KOPT-K1 (cell line): ENCODE data around the gene KISS1.

Experiments
- H3K27ac ChIP-seq: fragments of 200-600 bp; sonication (generic); 2 replicates; pipeline ENCODE4 v1.5.1; 2016; ENCODE audit warnings: antibody characterized with exemption, mild to moderate bottlenecking, low read depth, low read length; ENCODE audit not compliant: poor library complexity, severe bottlenecking
- H3K36me3 ChIP-seq: fragments of 200-600 bp; sonication (generic); 2 replicates; pipeline ENCODE4 v1.5.1; 2017; ENCODE audit warnings: antibody characterized with exemption, mild to moderate bottlenecking, low read length, moderate library complexity; ENCODE audit not compliant: insufficient read depth
- H3K9me3 ChIP-seq: fragments of 200-600 bp; sonication (generic); 2 replicates; pipeline ENCODE4 v1.5.1; 2017; ENCODE audit warnings: antibody characterized with exemption, low read length, mild to moderate bottlenecking; ENCODE audit not compliant: insufficient read depth, poor library complexity, severe bottlenecking

The KISS1 gene

GRCh38 chr1:204188959-204189639, 7.2 kb downstream of the KISS1 start:
- Histone ChIP-seq H3K36me3 (no peaks in the 10 kb centered on the region), H3K27ac (no peak overlapping the region)

GRCh38 chr1:204186597-204186996, 9.7 kb downstream of the KISS1 start:
- Histone ChIP-seq H3K36me3 (no peaks in the 10 kb centered on the region), H3K9me3 (no peaks in the 10 kb centered on the region), H3K27ac (no peak overlapping the region)

More at GRCh38 chr1:204188959-204189639, 7.2 kb downstream of the KISS1 start:
- no peaks in the 10 kb centered on the region for H3K9me3 ChIP-seq

- Histone ChIP-seq H3K9me3 (no peaks in the 10 kb centered on the region), H3K27ac (no peak overlapping the region), H3K36me3 (no peaks in the 10 kb centered on the region)
Measured at GRCh38 chr1:204181116-204181515, 15.2 kb downstream of the KISS1 start.

GRCh38 chr1:204180133-204180532, 16.2 kb downstream of the KISS1 start:
- Histone ChIP-seq H3K36me3 (no peaks in the 10 kb centered on the region), H3K9me3 (no peaks in the 10 kb centered on the region), H3K27ac (no peak overlapping the region)

- no peak overlapping the region for H3K27ac ChIP-seq
Measured at GRCh38 chr1:204178487-204179281, 17.6 kb downstream of the KISS1 start.

GRCh38 chr1:204177133-204177532, 19.2 kb downstream of the KISS1 start:
- no peaks in the 10 kb centered on the region for H3K9me3 ChIP-seq
- no peaks in the 10 kb centered on the region for H3K36me3 ChIP-seq
- no peak overlapping the region for H3K27ac ChIP-seq

More at GRCh38 chr1:204178487-204179281, 17.6 kb downstream of the KISS1 start:
- no peaks in the 10 kb centered on the region for H3K9me3 ChIP-seq
- no peaks in the 10 kb centered on the region for H3K36me3 ChIP-seq

- Histone ChIP-seq H3K9me3 (no peaks in the 10 kb centered on the region), H3K36me3 (no peaks in the 10 kb centered on the region), H3K27ac (no peak overlapping the region)
Measured at GRCh38 chr1:204176049-204176448, 20.2 kb downstream of the KISS1 start.

GRCh38 chr1:204174958-204175357, 21.3 kb downstream of the KISS1 start:
- H3K9me3 ChIP-seq: peaks cover 10% of the 10 kb centered on the region
- H3K27ac ChIP-seq: no peak overlapping the region
- no peaks in the 10 kb centered on the region for H3K36me3 ChIP-seq

GRCh38 chr1:204172404-204173029, 23.8 kb downstream of the KISS1 start:
- H3K36me3 ChIP-seq: no peaks in the 10 kb centered on the region
- H3K9me3 ChIP-seq: peaks cover 25% of the 10 kb centered on the region
- no peak overlapping the region for H3K27ac ChIP-seq

GRCh38 chr1:204171751-204172178, 24.5 kb downstream of the KISS1 start:
- H3K27ac ChIP-seq: no peak overlapping the region
- H3K9me3 ChIP-seq: peaks cover 25% of the 10 kb centered on the region
- no peaks in the 10 kb centered on the region for H3K36me3 ChIP-seq

- H3K9me3 ChIP-seq: peaks cover 25% of the 10 kb centered on the region
- H3K27ac ChIP-seq: no peak overlapping the region
- H3K36me3 ChIP-seq: no peaks in the 10 kb centered on the region
Measured at GRCh38 chr1:204170494-204171155, 25.7 kb downstream of the KISS1 start.

GRCh38 chr1:204169858-204170257, 26.4 kb downstream of the KISS1 start:
- Histone ChIP-seq H3K27ac (no peak overlapping the region), H3K36me3 (no peaks in the 10 kb centered on the region), H3K9me3 (peaks cover 25% of the 10 kb centered on the region)

- H3K27ac ChIP-seq: no peak overlapping the region
Measured at GRCh38 chr1:204167730-204168129, 28.6 kb downstream of the KISS1 start.

GRCh38 chr1:204166219-204166618, 30.1 kb downstream of the KISS1 start, which contains the start of gene REN:
Gene REN (minus strand): TSS chr1:204166337. CDS start chr1:204166293, 44 bp downstream.
- peaks cover 25% of the 10 kb centered on the region for H3K9me3 ChIP-seq
- no peak within 1 kb of the TSS for H3K27ac ChIP-seq
- no peaks in the 10 kb centered on the region for H3K36me3 ChIP-seq

More at GRCh38 chr1:204167730-204168129, 28.6 kb downstream of the KISS1 start:
- H3K9me3 ChIP-seq: peaks cover 25% of the 10 kb centered on the region
- H3K36me3 ChIP-seq: no peaks in the 10 kb centered on the region
